ENCODE measurements around the gene CEBPA.

CEBPA gene

GRCh38 chr19:33302175-33302973, at the start of gene CEBPA:
CEBPA (minus strand) TSS chr19:33302534; CDS start chr19:33302414, 120 bp downstream.
- DNase-seq (ENCODE audit: low read depth), result peak; percentile 63
- H3K4me3 ChIP-seq (ENCODE audit: low read depth, low read length), result peak within 1 kb of the TSS; percentile 76
- TF ChIP-seq CTCF (IDR thresholded peaks at IDR 0.05; ENCODE audit: control insufficient read depth, extremely low read depth, insufficient read depth), result peak; percentile 88

- TF ChIP-seq CTCF (IDR thresholded peaks at IDR 0.05; ENCODE audit: control insufficient read depth, extremely low read depth, insufficient read depth), result no peak
- H3K4me3 ChIP-seq (ENCODE audit: low read depth, low read length), result no peak overlapping the region
- no peak for DNase-seq (ENCODE audit: low read depth)
Measured at GRCh38 chr19:33350538-33351309, 48.4 kb upstream of the CEBPA start.

GRCh38 chr19:33349319-33350289, 47.3 kb upstream of the CEBPA start:
- H3K4me3 ChIP-seq (ENCODE audit: low read depth, low read length), result no peak overlapping the region
- no peak for DNase-seq (ENCODE audit: low read depth)
- TF ChIP-seq CTCF (IDR thresholded peaks at IDR 0.05; ENCODE audit: control insufficient read depth, extremely low read depth, insufficient read depth), result no peak

- H3K4me3 ChIP-seq (ENCODE audit: low read depth, low read length), result no peak overlapping the region
- DNase-seq (ENCODE audit: low read depth), result peak; percentile 33
- TF ChIP-seq CTCF (IDR thresholded peaks at IDR 0.05; ENCODE audit: control insufficient read depth, extremely low read depth, insufficient read depth), result no peak
Measured at GRCh38 chr19:33348301-33349010, 46.1 kb upstream of the CEBPA start.

GRCh38 chr19:33347300-33347699, 45.0 kb upstream of the CEBPA start:
- TF ChIP-seq CTCF (IDR thresholded peaks at IDR 0.05; ENCODE audit: control insufficient read depth, extremely low read depth, insufficient read depth), result no peak
- H3K4me3 ChIP-seq (ENCODE audit: low read depth, low read length), result no peak overlapping the region
- DNase-seq (ENCODE audit: low read depth), result no peak

- no peak for TF ChIP-seq CTCF (IDR thresholded peaks at IDR 0.05; ENCODE audit: control insufficient read depth, extremely low read depth, insufficient read depth)
- DNase-seq (ENCODE audit: low read depth), result no peak
- no peak overlapping the region for H3K4me3 ChIP-seq (ENCODE audit: low read depth, low read length)
Measured at GRCh38 chr19:33346665-33347064, 44.3 kb upstream of the CEBPA start.
